H1 (cell line): ENCODE results near the gene PTPRO.

Experiments used
- BRCA1 ChIP-seq: IDR thresholded peaks from 2 replicates; pipeline ENCODE4 v1.6.1; 2012; ENCODE audit warnings: low read depth, low read length, improper control_type of control experiment
- EP300 ChIP-seq, 2 experiments: IDR thresholded peaks; 1 replicate in 1 of 2; 2 replicates in 1 of 2; pipeline ENCODE4 v1.6.1; 2011 to 2012; ENCODE audit warnings: low read depth in 2 of 2, low read length in 2 of 2, mild to moderate bottlenecking in 2 of 2, borderline replicate concordance in 1 of 2, inconsistent platforms in 1 of 2, moderate library complexity in 1 of 2
- RFX5 ChIP-seq: IDR thresholded peaks from 2 replicates; pipeline ENCODE4 v1.6.1; 2011; ENCODE audit warnings: low read depth, low read length, improper control_type of control experiment, borderline replicate concordance
- ZNF274 ChIP-seq: IDR thresholded peaks from 2 replicates; pipeline ENCODE4 v1.7.0; 2012; ENCODE audit warnings: low read length, borderline replicate concordance; ENCODE audit errors: extremely low read depth
- TF ChIP-seq, protein P1 (sequence below), 3 experiments: IDR thresholded peaks; 1 replicate in 2 of 3; 2 replicates in 1 of 3; pipeline versions ENCODE4 v1.5.1 to v1.6.1; 2011; ENCODE audit warnings: low read length in 3 of 3, mild to moderate bottlenecking in 3 of 3, inconsistent platforms in 2 of 3, low read depth in 1 of 3, moderate library complexity in 1 of 3; ENCODE audit not compliant: insufficient read depth in 1 of 3; ENCODE audit errors: control extremely low read depth in 1 of 3

DNA sequence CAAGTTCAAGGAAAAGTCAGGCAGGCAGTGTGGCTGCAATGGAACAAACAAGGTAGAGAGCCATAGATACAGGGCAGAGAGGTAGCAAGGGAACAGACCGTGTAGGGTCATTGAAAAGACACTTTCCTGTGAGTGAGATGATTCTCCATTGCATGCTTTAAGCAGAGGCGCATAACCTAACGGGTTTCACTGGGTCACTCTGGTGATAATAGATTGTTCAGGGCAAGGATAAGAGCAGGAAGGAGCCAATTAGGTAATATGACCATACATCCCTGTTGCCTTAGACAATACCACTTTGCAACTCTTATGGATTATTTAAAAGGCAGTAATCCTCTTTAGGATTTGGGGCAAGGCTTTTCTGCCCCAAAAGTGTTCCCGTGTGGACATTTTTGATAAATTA is 214.1 kb downstream of the PTPRO start:
- TF ChIP-seq, protein P1, sequence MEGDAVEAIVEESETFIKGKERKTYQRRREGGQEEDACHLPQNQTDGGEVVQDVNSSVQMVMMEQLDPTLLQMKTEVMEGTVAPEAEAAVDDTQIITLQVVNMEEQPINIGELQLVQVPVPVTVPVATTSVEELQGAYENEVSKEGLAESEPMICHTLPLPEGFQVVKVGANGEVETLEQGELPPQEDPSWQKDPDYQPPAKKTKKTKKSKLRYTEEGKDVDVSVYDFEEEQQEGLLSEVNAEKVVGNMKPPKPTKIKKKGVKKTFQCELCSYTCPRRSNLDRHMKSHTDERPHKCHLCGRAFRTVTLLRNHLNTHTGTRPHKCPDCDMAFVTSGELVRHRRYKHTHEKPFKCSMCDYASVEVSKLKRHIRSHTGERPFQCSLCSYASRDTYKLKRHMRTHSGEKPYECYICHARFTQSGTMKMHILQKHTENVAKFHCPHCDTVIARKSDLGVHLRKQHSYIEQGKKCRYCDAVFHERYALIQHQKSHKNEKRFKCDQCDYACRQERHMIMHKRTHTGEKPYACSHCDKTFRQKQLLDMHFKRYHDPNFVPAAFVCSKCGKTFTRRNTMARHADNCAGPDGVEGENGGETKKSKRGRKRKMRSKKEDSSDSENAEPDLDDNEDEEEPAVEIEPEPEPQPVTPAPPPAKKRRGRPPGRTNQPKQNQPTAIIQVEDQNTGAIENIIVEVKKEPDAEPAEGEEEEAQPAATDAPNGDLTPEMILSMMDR (IDR thresholded peaks at IDR 0.05; ENCODE audit: control extremely low read depth in 1 of 3, insufficient read depth in 1 of 3, low read depth in 1 of 3, low read length in 3 of 3), result no peak
- no peak for TF ChIP-seq RFX5
- no peak for TF ChIP-seq ZNF274
- TF ChIP-seq EP300 (IDR thresholded peaks at IDR 0.05; ENCODE audit: borderline replicate concordance in 1 of 2, low read depth in 2 of 2, low read length in 2 of 2), result no peak
- TF ChIP-seq BRCA1, result no peak
